ENCODE measurements around the gene RMDN2.

The RMDN2 gene

GRCh38 chr2:38035968-38036367 is 110.9 kb downstream of the RMDN2 start:
- H3K4me2 ChIP-seq (ENCODE audit: low read length), result no peak overlapping the region
- H3K27me3 ChIP-seq (ENCODE audit: control insufficient read depth, insufficient read depth, low read length), result no peaks in the 10 kb centered on the region
- H2AFZ ChIP-seq, result no peak overlapping the region
- no peaks in the 10 kb centered on the region for H3K79me2 ChIP-seq
- no peak overlapping the region for H3K4me3 ChIP-seq (ENCODE audit: low read depth, low read length)
- no peak overlapping the region for H3K27ac ChIP-seq
- no peaks in the 10 kb centered on the region for H3K36me3 ChIP-seq (ENCODE audit: control insufficient read depth, insufficient read depth, low read length)
- no peak overlapping the region for H3K9ac ChIP-seq
- no peaks in the 10 kb centered on the region for H3K4me1 ChIP-seq
- no peaks in the 10 kb centered on the region for H3K9me3 ChIP-seq (ENCODE audit: control insufficient read depth, low read length)
- TF ChIP-seq CTCF (IDR thresholded peaks at IDR 0.05), result no peak

DNA sequence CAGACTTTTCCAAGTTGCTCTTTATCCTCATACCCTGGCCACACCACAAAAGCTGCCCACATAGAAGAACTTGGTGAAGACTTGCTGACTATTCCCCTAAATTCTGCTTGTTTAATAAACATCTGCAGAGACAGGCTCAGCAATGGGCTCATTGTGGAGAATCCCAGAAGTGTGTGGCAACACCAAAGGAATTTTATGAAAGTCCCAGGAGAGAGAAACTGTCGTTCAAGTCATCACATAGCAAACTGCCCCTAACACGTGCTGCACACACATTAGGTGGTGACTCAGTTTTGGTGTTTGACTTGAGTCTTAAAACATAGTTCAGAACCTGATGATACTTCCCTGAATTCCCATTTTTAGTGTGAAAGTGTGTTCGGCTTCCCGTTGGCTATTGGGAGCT is 112.2 kb downstream of the RMDN2 start:
- H3K9me3 ChIP-seq (ENCODE audit: control insufficient read depth, low read length), result no peaks in the 10 kb centered on the region
- H3K27ac ChIP-seq, result no peak overlapping the region
- H2AFZ ChIP-seq, result no peak overlapping the region
- H3K4me3 ChIP-seq (ENCODE audit: low read depth, low read length), result no peak overlapping the region
- H3K4me2 ChIP-seq (ENCODE audit: low read length), result no peak overlapping the region
- TF ChIP-seq CTCF (IDR thresholded peaks at IDR 0.05), result no peak
- H3K9ac ChIP-seq, result no peak overlapping the region
- H3K36me3 ChIP-seq (ENCODE audit: control insufficient read depth, insufficient read depth, low read length), result no peaks in the 10 kb centered on the region
- no peaks in the 10 kb centered on the region for H3K79me2 ChIP-seq
- H3K4me1 ChIP-seq, result no peaks in the 10 kb centered on the region
- H3K27me3 ChIP-seq (ENCODE audit: control insufficient read depth, insufficient read depth, low read length), result no peaks in the 10 kb centered on the region

- H3K4me3 ChIP-seq (ENCODE audit: low read depth, low read length), result no peak overlapping the region
- H3K36me3 ChIP-seq (ENCODE audit: control insufficient read depth, insufficient read depth, low read length), result no peaks in the 10 kb centered on the region
- H3K27ac ChIP-seq, result no peak overlapping the region
- H2AFZ ChIP-seq, result no peak overlapping the region
- no peak overlapping the region for H3K9ac ChIP-seq
- H3K4me2 ChIP-seq (ENCODE audit: low read length), result no peak overlapping the region
- no peak for TF ChIP-seq CTCF (IDR thresholded peaks at IDR 0.05)
- no peaks in the 10 kb centered on the region for H3K4me1 ChIP-seq
- H3K9me3 ChIP-seq (ENCODE audit: control insufficient read depth, low read length), result no peaks in the 10 kb centered on the region
- no peaks in the 10 kb centered on the region for H3K79me2 ChIP-seq
- H3K27me3 ChIP-seq (ENCODE audit: control insufficient read depth, insufficient read depth, low read length), result no peaks in the 10 kb centered on the region
Measured at GRCh38 chr2:38037757-38038621, 112.9 kb downstream of the RMDN2 start.

- H3K9me3 ChIP-seq (ENCODE audit: control insufficient read depth, low read length), result no peaks in the 10 kb centered on the region
- no peak overlapping the region for H3K4me3 ChIP-seq (ENCODE audit: low read depth, low read length)
- no peak overlapping the region for H3K27ac ChIP-seq
- H3K27me3 ChIP-seq (ENCODE audit: control insufficient read depth, insufficient read depth, low read length), result no peaks in the 10 kb centered on the region
- H3K4me2 ChIP-seq (ENCODE audit: low read length), result no peak overlapping the region
- no peak for TF ChIP-seq CTCF (IDR thresholded peaks at IDR 0.05)
- H3K9ac ChIP-seq, result no peak overlapping the region
- no peaks in the 10 kb centered on the region for H3K4me1 ChIP-seq
- H2AFZ ChIP-seq, result no peak overlapping the region
- no peaks in the 10 kb centered on the region for H3K79me2 ChIP-seq
- no peaks in the 10 kb centered on the region for H3K36me3 ChIP-seq (ENCODE audit: control insufficient read depth, insufficient read depth, low read length)
Measured at GRCh38 chr2:38038682-38039081, 113.6 kb downstream of the RMDN2 start.

Measured in parathyroid adenoma (tissue), 2 donors.